ENCODE measurements around the gene VTI1A.

VTI1A gene

GRCh38 chr10:112763916-112764520 lies 317.0 kb downstream of the VTI1A start:
- DNase-seq = no peak

DNA sequence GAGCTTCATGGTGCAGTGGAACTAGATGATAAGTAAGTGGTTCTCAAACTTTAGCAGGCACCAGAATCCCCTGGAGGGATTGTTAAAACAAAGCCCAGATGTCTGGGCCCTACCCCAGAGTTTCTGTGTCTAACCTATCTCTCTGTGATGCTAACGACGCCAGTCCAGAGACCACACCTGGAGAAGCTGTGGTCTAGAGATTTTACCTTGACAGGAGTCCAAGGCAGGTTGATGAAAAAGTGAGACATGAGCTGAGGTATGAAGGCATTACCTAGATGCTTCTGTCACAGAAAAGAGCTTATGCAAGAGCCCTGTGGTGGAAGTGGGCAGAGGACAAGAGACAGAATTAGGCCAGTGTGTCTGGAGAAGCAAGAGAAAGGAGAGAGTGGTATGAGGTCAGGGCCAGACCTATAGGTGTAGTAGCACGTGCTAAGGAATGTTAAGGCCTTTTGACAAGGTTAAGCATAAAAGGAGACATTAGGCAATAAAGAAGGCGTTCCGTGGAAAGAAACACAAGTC lies 318.8 kb downstream of the VTI1A start:
- DNase-seq = no peak

DNA sequence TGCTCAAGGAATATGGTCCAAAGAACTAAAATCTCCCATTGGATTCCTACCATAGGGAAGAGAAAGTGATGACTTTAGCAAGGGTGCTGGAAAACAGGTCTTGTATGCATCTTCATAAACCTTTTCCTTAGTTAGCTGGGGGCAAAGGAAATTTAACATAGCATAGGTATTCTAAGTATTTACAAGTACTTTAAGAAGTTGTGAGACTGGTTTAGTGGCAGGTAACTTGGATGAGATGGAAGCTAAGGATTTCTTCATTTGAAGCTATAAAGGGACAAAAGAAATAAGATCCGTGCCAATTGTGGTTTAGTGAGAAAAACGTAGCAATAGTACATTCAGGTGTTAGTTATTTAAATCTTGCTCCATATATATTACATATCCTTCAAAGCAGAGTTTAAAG lies 319.6 kb downstream of the VTI1A start:
- DNase-seq = no peak

DNA sequence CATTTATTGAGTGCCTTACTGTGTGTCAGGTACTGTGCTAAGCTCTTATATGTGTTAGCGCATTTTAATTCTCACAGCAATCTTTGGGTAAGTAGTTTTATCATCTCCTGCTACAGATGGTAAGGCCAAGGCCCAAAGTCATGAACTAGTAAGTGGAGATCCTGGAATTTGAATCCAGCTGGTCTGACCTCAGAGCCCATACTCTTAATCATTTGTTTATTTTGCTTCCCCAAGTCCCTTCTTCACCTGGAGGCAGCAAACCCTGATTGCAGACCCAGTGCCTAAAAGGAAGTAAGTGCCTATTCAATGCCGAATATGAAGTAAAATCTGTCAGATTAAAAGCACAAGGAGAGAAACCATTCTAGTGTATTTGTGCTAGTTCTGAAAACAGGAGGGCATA lies 320.1 kb downstream of the VTI1A start:
- no peak for DNase-seq

DNA sequence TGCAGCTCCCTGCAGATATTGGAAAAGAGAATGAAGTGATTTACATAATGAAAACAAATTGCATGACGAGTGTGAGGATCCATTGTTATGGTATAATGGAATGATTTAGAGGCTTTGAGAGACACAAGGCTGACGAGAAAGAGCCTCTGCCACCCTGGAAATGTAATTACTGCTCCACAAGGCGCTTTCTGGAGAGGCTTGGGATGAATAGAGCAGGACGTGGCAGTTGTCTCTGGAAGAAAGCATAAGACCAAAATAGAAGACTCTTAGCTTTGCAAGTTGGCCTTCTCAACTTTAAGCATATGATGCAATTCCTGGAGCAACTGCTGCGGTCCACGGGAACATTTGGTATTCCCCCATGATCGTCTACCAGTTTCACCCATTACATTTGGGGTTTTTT lies 321.1 kb downstream of the VTI1A start:
- DNase-seq = no peak

- DNase-seq = no peak
Measured at GRCh38 chr10:112769081-112769480, 322.1 kb downstream of the VTI1A start.

DNA sequence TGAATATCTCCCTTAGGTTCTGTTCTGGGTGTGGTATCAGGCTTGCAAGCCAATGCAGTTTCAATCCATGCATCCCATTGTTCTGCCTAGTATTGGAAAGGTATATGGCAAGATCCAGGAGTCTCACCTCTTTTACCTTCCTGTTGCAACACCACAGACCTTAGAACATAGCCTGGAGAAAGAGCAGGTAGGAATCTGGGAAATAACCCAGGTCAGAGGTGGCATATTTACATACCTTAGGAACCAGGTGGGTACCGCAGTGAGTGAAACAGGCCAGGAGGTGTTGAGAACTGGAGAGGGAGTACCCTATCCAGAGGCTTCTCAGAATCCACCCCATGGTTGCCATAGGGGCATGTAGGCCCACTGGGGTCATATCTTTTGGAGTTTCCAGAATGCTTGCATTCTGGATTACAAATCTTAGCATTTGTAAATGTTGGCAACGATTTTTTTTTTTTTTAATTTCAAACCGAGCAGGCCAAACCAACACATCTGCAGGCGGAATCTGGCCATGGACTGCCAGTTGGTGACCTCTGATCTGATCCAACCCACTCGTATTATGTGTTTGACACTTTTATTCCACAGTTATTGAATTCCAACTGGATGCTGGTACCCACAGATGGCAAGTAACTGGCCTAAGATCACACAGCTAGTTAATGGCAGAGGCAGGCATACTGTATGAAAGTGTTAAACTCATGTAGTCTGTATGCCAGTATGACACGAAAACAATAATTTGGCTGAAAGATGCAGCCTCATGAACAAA lies 322.8 kb downstream of the VTI1A start:
- no peak for DNase-seq

DNA sequence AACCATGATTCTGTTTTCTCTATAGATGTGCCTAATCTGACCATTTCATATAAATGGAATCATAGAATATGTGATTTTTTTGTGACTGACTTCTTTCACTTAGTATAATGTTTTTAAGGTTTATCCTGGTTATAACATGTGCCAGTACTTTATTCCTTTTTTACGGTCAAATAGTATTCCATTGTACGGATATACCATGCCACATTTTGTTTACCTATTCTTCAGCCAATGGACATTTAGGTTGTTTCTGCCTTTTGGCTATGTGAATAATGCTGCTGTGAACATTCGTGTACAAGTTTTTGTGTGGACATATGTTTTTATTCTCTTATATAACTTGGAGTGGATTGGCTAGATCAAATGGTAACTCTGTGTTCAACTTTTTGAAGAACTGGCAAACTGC lies 324.7 kb downstream of the VTI1A start:
- DNase-seq = no peak

GRCh38 chr10:112773783-112774182 lies 326.8 kb downstream of the VTI1A start:
- no peak for DNase-seq

DNA sequence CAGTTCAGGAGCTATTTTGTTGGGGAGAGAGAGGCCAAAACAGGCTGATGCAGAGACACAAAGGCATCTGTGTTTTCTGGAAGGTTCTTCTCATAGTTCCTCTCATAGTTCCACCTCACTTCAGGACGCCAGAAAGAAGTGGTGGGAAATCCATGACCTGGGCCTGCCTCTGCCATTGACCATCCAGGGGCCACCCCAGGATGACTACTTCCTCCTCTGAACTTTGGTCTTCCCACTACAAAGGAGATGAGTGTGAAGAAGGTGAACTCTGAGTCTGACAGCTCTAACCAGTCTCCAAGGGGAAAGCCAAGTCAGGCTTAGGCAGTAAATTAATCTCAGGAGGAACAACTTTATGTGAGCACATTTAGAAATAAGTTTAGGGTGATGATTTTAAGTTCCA lies 327.2 kb downstream of the VTI1A start:
- no peak for DNase-seq

DNA sequence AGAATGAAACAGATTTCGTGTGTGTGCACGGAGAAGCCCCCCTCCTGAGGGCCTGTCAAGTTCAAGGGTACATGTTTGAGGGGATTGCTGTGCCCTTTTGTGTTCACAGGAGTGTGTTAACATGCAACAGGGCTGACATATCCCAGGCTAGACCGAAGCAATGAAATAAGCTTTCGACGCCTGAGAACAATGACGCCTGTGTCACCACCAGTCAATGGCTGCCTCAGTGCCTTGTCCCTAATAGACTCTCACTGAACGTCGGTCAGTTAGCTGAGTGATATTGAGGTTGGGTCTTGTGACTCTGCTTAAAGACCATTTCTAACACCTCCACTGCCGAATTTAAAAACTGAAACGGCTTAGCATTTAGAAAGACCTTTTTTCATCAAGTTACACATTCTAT lies 327.8 kb downstream of the VTI1A start:
- DNase-seq = no peak

DNA sequence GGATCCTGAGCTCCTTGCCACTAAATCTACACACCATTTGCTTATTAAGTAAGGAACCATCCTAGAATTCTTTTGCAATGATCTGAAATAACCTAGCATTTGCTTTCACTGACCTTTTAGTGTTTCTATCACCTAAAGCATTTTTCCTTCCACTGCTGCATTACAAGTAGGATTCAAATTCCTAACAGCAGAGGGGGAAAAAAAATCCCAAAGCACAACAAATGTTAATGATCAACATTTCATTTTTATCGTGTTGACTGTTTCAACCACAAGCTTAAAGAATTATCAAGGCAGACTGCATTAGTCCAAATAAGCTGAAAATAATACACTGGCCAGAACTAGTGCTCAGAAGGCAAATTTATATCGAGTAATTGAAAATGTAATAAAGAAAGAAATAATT lies 328.4 kb downstream of the VTI1A start:
- no peak for DNase-seq

DNA sequence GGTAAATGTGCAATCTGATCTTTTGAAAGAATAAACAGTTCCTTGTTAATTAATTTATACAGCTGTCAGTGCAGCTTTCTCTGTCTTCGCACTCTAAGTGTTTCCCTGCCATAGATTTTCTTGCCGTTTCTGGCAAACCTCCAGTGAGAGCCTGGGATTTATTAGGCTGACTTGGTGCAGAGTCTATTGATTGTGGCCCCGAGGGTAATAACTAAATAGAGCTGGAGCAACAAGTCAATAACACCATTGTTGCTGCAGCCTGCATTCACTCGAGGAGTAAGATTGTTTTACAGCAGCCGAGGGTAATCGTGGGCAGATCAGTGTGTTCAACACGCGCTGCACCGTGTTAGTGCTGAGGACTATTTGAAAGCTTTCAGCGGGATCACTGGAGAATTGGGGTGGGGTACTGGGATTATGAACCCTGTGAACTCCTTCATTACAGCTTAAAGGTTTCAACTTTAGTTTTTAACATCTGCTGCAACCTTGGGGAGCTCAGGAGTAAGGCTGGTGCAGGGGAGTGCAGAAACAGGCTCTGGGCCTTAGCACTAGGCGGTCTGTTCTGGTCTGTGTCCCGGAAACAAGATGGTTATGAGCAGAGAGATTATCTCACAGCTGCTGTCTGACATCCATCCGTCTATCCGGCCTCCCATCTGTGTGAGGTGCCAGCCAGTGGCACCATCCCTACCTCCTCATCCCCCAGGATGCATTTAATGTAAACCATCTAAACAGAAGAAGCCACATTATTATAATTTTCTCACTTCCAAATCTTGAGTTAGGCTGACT lies 329.1 kb downstream of the VTI1A start:
- DNase-seq = no peak

DNA sequence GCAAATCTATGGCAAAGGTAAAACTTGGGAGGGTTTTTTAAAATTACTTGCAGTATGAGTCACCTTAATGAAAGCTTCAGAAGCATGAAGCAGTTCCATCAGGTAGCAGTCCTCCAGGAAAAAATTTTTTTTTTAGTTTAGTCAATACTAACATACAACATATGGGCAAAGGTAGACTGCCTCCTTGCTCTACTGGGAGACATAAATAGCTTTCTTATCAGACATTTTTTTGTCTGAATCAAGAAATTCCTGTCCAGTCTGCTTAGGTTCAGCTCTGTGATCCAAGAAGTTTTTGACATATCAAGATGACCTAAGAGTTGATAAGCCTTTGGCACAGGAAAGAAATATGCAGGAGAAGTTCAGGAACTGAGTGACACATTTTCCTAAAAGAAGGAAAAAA lies 331.6 kb downstream of the VTI1A start:
- no peak for DNase-seq

GRCh38 chr10:112779025-112779770 lies 332.2 kb downstream of the VTI1A start:
- DNase-seq = no peak

DNA sequence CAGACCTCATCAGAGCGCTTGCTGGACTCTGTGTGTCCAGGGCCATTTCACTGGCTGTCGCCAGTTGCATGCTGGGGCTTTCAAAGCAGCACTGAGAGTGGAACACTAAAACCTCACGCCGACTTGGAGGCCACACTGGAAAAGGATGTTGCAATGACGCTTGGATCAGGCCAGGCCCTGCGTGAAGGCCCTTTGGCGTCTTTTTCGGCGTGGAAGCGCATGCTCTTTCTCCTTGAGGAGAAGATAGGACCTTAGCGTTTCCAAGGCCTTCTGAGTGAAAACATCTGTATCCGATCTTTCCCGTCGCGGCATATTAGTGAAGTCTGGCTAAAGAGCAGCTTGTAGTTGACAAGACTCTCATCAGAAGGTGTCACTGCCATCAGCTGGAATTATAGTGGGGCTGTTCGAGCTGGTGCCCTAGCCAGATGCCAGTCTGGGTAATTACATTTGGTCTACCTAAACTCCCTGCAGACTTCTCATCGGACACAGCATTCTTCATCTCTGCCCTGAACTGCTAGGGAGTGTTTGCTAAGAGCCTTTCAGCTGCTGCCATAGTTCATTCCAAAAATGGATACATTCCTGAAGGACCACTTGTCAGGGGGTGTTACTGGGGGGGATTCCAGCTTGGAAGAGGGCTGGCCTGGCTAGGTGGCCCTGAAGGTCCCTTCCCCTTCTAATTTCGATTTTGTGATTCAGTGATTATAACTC lies 335.3 kb downstream of the VTI1A start:
- DNase-seq = no peak

GRCh38 chr10:112783351-112784021 lies 336.5 kb downstream of the VTI1A start:
- no peak for DNase-seq

GRCh38 chr10:112784022-112784461 lies 337.0 kb downstream of the VTI1A start:
- no peak for DNase-seq

GRCh38 chr10:112785089-112785488 lies 338.1 kb downstream of the VTI1A start:
- no peak for DNase-seq

GRCh38 chr10:112789248-112789647 lies 342.2 kb downstream of the VTI1A start:
- no peak for DNase-seq

DNA sequence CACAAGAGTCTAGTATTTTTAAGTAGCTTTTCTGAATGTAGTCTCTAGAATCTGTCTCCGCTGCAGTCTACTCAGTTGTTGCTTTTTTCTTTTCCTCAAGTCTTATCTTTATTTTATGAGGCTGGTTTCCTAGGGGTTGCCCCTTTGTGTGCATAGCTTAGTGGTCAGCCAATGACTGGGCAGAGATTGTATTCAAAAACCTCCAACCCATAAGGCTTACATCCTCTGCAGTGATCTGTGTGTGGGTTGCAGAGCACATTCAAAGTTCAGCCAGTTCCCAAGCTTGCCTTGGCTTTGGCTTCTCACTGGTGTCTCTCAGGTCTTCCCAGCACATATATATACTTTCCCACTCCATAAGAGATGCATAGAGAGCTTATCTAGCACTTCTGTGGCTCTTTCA lies 343.0 kb downstream of the VTI1A start:
- no peak for DNase-seq

DNA sequence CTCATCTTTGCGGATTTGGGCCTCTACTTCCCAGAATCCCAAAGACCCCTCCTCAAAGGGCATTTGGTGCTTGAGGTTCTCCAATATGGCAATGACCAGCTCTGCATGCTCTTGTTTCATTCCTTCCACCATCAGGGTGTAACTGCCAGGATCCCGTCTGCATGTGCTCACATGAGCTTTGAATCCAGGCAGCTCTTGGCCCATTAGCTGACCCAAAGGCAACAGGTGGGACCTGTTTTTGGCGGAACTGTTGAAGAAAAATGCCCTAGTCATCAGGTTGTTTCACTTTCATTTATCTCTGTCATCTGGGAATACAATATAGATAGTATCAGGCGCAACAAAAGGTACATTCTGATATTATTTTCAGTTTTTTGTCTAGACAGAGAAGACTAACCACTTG lies 343.9 kb downstream of the VTI1A start:
- DNase-seq = no peak
